Endothelial cell of umbilical vein (primary cell): ENCODE results near the gene UBXN11. TPM values are rescaled to one million over a fixed set of nuclear protein-coding genes. Genes with fewer than 3 reads are reported as not detected.

Source experiments
- BruUV-seq: library from RNA; stranded (reverse); fragments of 400-500 nt; replicated peaks from 2 replicates; lab custom pipeline; 2021; lab: Mats Ljungman, UMichigan
- CTCF ChIA-PET: fragments of 300-600, 350-600 bp; sonication (Branson Sonifier 250); formaldehyde crosslinking; loops from one replicate; lab custom pipeline; 2021; ENCODE audit warnings: antibody characterized with exemption, inconsistent platforms; lab: Charles Lee
- POLR2A ChIA-PET: fragments of 300-600, 350-600 bp; sonication (Branson Sonifier 250); formaldehyde crosslinking; loops from one replicate; lab custom pipeline; 2021; ENCODE audit warnings: antibody characterized with exemption, inconsistent platforms; lab: Charles Lee
- DNase-seq: peaks from one replicate; pipeline ENCODE4 v3.0.0-alpha.2; 2011; ENCODE audit warnings: low read depth, low spot score
- FAIRE-seq: peaks from 2 replicates; lab custom pipeline; 2011; peaks lifted over from hg19 to GRCh38; lab: Jason Lieb, UNC
- H2AFZ ChIP-seq: 2 replicates; pipeline ENCODE4 v1.6.0; 2012; ENCODE audit warnings: low read depth, low read length, control low read depth, inconsistent platforms
- H3K27ac ChIP-seq: 2 replicates; pipeline ENCODE4 v1.5.1; 2011; ENCODE audit warnings: low read depth, mild to moderate bottlenecking, control low read depth, low read length, moderate library complexity; ENCODE audit not compliant: insufficient read depth
- H3K27me3 ChIP-seq, 2 experiments: 2 replicates each; pipeline versions ENCODE4 v1.6.0 to v1.6.1; 2011; ENCODE audit warnings: low read length in 2 of 2, mixed read lengths in 1 of 2; ENCODE audit not compliant: control insufficient read depth in 2 of 2, insufficient read depth in 2 of 2
- H3K36me3 ChIP-seq, 2 experiments: 2 replicates in 1 of 2; 3 replicates in 1 of 2; pipeline ENCODE4 v1.5.1; 2011; ENCODE audit warnings: low read length in 2 of 2, mild to moderate bottlenecking in 1 of 2, moderate library complexity in 1 of 2; ENCODE audit not compliant: control insufficient read depth in 2 of 2, insufficient read depth in 2 of 2; ENCODE audit errors: extremely low read depth in 1 of 2
- H3K4me1 ChIP-seq: 3 replicates; pipeline ENCODE4 v1.5.1; 2011; ENCODE audit warnings: mild to moderate bottlenecking, low read length; ENCODE audit not compliant: control insufficient read depth, insufficient read depth; ENCODE audit errors: extremely low read depth
- H3K4me2 ChIP-seq: 2 replicates; pipeline ENCODE4 v1.6.1; 2011; ENCODE audit warnings: low read length, control low read depth, mixed read lengths; ENCODE audit not compliant: insufficient read depth
- H3K4me3 ChIP-seq, 3 experiments: fragments of 200-600 bp in 1 of 3; sonication (generic), shearing (Covaris generic) in 1 of 3; replicated peaks in 1 of 3; 2 replicates each; pipeline ENCODE4 v1.5.1; 2011 to 2016; ENCODE audit warnings: control low read depth in 3 of 3, low read length in 3 of 3, mild to moderate bottlenecking in 2 of 3, inconsistent platforms in 1 of 3, low read depth in 1 of 3, moderate library complexity in 1 of 3; ENCODE audit not compliant: insufficient read depth in 1 of 3
- H3K79me2 ChIP-seq: 2 replicates; pipeline ENCODE4 v1.6.0; 2012; ENCODE audit warnings: low read length, inconsistent platforms; ENCODE audit not compliant: control insufficient read depth, insufficient read depth
- H3K9ac ChIP-seq: replicated peaks from 2 replicates; pipeline ENCODE3; 2011; ENCODE audit warnings: low read length, control low read depth; ENCODE audit not compliant: insufficient read depth; ENCODE audit errors: extremely low read depth
- H3K9me1 ChIP-seq: replicated peaks from 3 replicates; pipeline ENCODE4 v1.6.0; 2011; ENCODE audit warnings: mild to moderate bottlenecking, low read length; ENCODE audit not compliant: control insufficient read depth, insufficient read depth; ENCODE audit errors: extremely low read depth
- H3K9me3 ChIP-seq: replicated peaks from 2 replicates; pipeline ENCODE4 v1.5.1; 2012; ENCODE audit warnings: low read length, inconsistent platforms; ENCODE audit not compliant: control insufficient read depth, insufficient read depth
- H4K20me1 ChIP-seq: replicated peaks from 2 replicates; pipeline ENCODE3; 2011; ENCODE audit warnings: mild to moderate bottlenecking, low read length; ENCODE audit not compliant: control insufficient read depth, insufficient read depth; ENCODE audit errors: extremely low read depth
- EZH2 ChIP-seq: IDR thresholded peaks from 2 replicates; pipeline ENCODE4 v1.6.1; 2012; ENCODE audit warnings: borderline replicate concordance, low read depth, mild to moderate bottlenecking, moderate library complexity, low read length, inconsistent platforms; ENCODE audit not compliant: severe bottlenecking
- FOS ChIP-seq: IDR thresholded peaks from 2 replicates; pipeline ENCODE4 v1.6.1; 2011; ENCODE audit warnings: mild to moderate bottlenecking, low read length, moderate library complexity, borderline replicate concordance; ENCODE audit not compliant: insufficient read depth
- GATA2 ChIP-seq: IDR thresholded peaks from 2 replicates; pipeline ENCODE4 v1.7.0; 2011; ENCODE audit warnings: low read depth, mild to moderate bottlenecking, moderate library complexity, mixed read lengths, low read length; ENCODE audit not compliant: insufficient read length, insufficient read depth
- JUN ChIP-seq: IDR thresholded peaks from 2 replicates; pipeline ENCODE4 v1.6.1; 2011; ENCODE audit warnings: borderline replicate concordance, low read depth; ENCODE audit not compliant: insufficient read length, insufficient read depth
- MYC ChIP-seq: IDR thresholded peaks from one replicate; pipeline ENCODE4 v1.6.1; 2011; ENCODE audit warnings: mild to moderate bottlenecking, low read depth, low read length
- POLR2A ChIP-seq: IDR thresholded peaks from 2 replicates; pipeline ENCODE4 v1.6.1; 2012; ENCODE audit warnings: low read depth, mild to moderate bottlenecking, control low read depth, low read length
- POLR2AphosphoS5 ChIP-seq: IDR thresholded peaks from 2 replicates; pipeline ENCODE4 v1.6.1; 2012; ENCODE audit warnings: low read depth, mild to moderate bottlenecking, control low read depth, low read length, moderate library complexity; ENCODE audit not compliant: insufficient read depth
- dilution Hi-C: fragments of 300-500 bp; cut with MboI; formaldehyde crosslinking; loops from one replicate; pipeline ENCODE4 v1.15.0; 2019; ENCODE audit warnings: low sequenced_read_pairs; ENCODE audit not compliant: extremely low pct_ligation_motif_present
- intact Hi-C: fragments of 100-400 bp; cut with micrococcal nuclease; formaldehyde crosslinking; loops from one replicate; pipeline ENCODE4 v1.10.0; 2022
- polyA plus RNA-seq, 4 experiments: library from polyadenylated mRNA; depleted of rRNA in 3 of 4; stranded (reverse) in 3 of 4; unstranded in 1 of 4; fragments of >200 nt; gene quantifications; 2 replicates each; pipeline versions ENCODE4 v1.2.1 to v1.2.3, GENCODE V29; 2011 to 2012; ENCODE audit warnings: missing spikeins in 1 of 4
- total RNA-seq: library from RNA; stranded (reverse); gene quantifications from 2 replicates; pipeline ENCODE4 v1.2.3, GENCODE V29; 2021
- TF ChIP-seq, protein P1 (sequence below): IDR thresholded peaks from 2 replicates; pipeline ENCODE4 v1.6.1; 2011; ENCODE audit not compliant: insufficient read depth, insufficient read length
- TF ChIP-seq, protein P2 (sequence below), 2 donors: IDR thresholded peaks; 1 replicate in 1 of 2; 2 replicates in 1 of 2; pipeline ENCODE4 v1.5.1; 2011; ENCODE audit warnings: low read length in 2 of 2, mild to moderate bottlenecking in 2 of 2, moderate library complexity in 2 of 2, control low read depth in 1 of 2, inconsistent platforms in 1 of 2, low read depth in 1 of 2; ENCODE audit not compliant: insufficient read depth in 1 of 2; ENCODE audit errors: extremely low read depth in 1 of 2

The UBXN11 gene
- total and polyA plus RNA-seq, 2 donors (not counting 3 experiments of a cell fraction or from before 2014, with no cell fraction given), result 14.8 to 15.6 TPM

DNA sequence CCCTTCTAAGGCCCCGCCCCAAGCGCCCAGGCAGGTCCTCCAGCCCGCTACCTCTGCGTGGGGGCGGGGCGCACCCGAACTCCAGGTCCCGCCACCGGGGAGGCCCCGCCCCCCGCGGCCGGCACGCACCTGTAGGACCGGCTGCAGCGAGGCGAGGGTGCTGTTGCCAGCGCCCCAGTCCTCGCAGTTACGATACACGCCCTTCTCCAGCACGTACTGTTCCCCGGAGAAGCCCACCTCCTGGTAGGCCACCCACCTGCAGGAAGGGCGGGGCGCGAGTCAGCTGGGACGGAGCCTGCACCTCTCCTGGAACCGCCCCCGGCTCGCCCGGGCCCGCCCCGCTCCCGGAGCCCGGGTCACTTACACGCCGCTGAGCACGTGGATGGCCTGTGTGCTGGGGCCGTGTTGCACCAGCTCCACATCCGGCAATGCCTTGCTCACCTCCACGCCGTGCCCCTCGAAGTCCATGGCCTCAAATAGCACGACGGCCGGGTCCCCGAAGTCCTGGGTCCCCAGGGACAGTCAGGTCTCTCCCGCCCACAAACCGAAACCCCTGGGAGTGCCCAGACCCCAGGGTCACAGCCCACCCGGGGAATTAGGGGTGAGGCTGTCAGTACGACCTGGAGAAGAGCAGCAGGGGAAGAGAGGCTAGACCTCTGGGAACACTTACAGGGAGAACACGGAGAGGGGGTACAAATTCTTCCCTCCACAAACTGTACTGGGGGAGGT is 30.2 kb upstream of the UBXN11 start:
- Histone ChIP-seq H4K20me1 (no peaks in the 10 kb centered on the region), H3K27ac (no peak overlapping the region), H3K4me2 (peak overlapping the region; percentile 54), H3K4me3 (peak overlapping the region; percentile 29 to 46 (median 43)), H3K9me1 (no peaks in the 10 kb centered on the region), H3K79me2 (no peaks in the 10 kb centered on the region), H3K27me3 (peaks cover 1 to 4% of the 10 kb centered on the region in 2 experiments), H3K36me3 (no peaks in the 10 kb centered on the region), H3K9me3 (no peaks in the 10 kb centered on the region), H3K4me1 (peaks cover 7% of the 10 kb centered on the region), H3K9ac (no peak overlapping the region), H2AFZ (peak overlapping the region; percentile 92)
- BruUV-seq, result no TSS peak
- dilution Hi-C loops (no loop called here), intact Hi-C loops (no loop called here)
- DNase-seq (no peak), FAIRE-seq (no peak)
- CTCF ChIA-PET, result interaction anchor here (1.0 to 1.3 kb wide), 2 partner anchors 22 to 81 kb away, joined by 3 read pairs; no protein-coding TSS in a partner anchor
- TF ChIP-seq GATA2, result no peak
- TF ChIP-seq, protein P1, sequence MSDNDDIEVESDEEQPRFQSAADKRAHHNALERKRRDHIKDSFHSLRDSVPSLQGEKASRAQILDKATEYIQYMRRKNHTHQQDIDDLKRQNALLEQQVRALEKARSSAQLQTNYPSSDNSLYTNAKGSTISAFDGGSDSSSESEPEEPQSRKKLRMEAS, result peak; percentile 15
- POLR2A ChIA-PET, result no interaction called here

DNA sequence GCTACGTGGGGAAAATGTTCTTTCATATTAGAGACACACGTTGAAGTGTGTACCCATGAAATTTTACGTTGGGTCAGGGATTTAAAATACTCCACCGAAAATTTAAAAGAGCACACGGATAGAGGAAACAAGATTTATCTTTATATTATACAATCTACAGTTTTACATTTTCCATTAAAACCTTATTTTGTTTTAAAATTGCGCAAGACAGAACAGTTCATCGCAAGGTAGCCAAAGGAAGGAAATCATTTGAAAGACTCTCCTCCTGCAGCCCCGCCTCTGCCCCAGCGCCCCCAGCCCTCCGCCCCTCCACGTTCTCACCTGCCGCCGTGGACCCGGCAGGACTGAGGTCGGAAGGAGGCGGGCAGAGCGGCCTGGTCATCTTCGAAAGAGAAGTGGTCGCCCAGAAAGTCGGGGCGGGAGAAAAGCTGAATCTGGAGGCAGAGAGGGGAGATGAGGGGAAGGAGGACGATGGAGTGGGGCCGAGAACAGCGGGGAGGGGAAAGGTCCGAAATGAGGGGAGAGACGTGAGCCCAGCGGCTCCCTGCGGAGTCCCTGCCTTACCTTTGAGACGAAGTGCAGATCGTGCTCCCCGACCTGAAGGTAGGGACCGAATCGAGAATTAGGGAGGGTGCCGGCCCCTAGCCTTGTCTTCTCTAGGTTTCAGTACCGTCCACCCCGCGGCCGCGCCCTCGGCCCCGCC is 29.5 kb upstream of the UBXN11 start:
- no peaks in the 10 kb centered on the region for H3K36me3 ChIP-seq
- H4K20me1 ChIP-seq, result no peaks in the 10 kb centered on the region
- no peaks in the 10 kb centered on the region for H3K79me2 ChIP-seq
- intact Hi-C loops (no loop called here), dilution Hi-C loops (no loop called here)
- peak overlapping the region; percentile 92 for H2AFZ ChIP-seq
- peaks cover 7% of the 10 kb centered on the region for H3K4me1 ChIP-seq
- H3K9me3 ChIP-seq, result no peaks in the 10 kb centered on the region
- FAIRE-seq (no peak), DNase-seq (no peak)
- no peak overlapping the region for H3K9ac ChIP-seq
- CTCF ChIA-PET, result interaction anchor here (1.0 to 1.7 kb wide), 4 partner anchors 23 to 81 kb away, joined by 3 to 5 read pairs (median 3); no protein-coding TSS in a partner anchor
- H3K27ac ChIP-seq, result no peak overlapping the region
- peaks cover 1 to 4% of the 10 kb centered on the region in 2 experiments for H3K27me3 ChIP-seq
- POLR2A ChIA-PET, result no interaction called here
- peak overlapping the region; percentile 54 for H3K4me2 ChIP-seq
- TF ChIP-seq EZH2 (no peak), GATA2 (no peak), JUN (no peak), POLR2A (no peak), POLR2AphosphoS5 (no peak), MYC (no peak), FOS (no peak)
- TF ChIP-seq, protein P1, result no peak
- TF ChIP-seq, protein P2, sequence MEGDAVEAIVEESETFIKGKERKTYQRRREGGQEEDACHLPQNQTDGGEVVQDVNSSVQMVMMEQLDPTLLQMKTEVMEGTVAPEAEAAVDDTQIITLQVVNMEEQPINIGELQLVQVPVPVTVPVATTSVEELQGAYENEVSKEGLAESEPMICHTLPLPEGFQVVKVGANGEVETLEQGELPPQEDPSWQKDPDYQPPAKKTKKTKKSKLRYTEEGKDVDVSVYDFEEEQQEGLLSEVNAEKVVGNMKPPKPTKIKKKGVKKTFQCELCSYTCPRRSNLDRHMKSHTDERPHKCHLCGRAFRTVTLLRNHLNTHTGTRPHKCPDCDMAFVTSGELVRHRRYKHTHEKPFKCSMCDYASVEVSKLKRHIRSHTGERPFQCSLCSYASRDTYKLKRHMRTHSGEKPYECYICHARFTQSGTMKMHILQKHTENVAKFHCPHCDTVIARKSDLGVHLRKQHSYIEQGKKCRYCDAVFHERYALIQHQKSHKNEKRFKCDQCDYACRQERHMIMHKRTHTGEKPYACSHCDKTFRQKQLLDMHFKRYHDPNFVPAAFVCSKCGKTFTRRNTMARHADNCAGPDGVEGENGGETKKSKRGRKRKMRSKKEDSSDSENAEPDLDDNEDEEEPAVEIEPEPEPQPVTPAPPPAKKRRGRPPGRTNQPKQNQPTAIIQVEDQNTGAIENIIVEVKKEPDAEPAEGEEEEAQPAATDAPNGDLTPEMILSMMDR (IDR thresholded peaks at IDR 0.05; ENCODE audit: extremely low read depth in 1 of 2, insufficient read depth in 1 of 2, low read depth in 1 of 2, low read length in 2 of 2), result no peak
- no TSS peak for BruUV-seq
- H3K9me1 ChIP-seq, result no peaks in the 10 kb centered on the region
- H3K4me3 ChIP-seq, result peak overlapping the region; percentile 29 to 46 (median 43)
